ENCODE results near the gene KBTBD6. TPM values are rescaled to one million over a fixed set of nuclear protein-coding genes. Genes with fewer than 3 reads are reported as not detected.
A peak's percentile ranks its signal among the peaks of the same experiment; 100 is the strongest.
"Not testable (repeated sequence)": the region's sequence is repeated elsewhere in the genome, so short reads cannot be mapped to it uniquely, and the experiment has no call there.

The KBTBD6 gene
- total and polyA plus RNA-seq, 2 of the 8 experiments (the other 6 are each of a cell fraction or from before 2014, with no cell fraction given), result 4.5 to 11.3 TPM

DNA sequence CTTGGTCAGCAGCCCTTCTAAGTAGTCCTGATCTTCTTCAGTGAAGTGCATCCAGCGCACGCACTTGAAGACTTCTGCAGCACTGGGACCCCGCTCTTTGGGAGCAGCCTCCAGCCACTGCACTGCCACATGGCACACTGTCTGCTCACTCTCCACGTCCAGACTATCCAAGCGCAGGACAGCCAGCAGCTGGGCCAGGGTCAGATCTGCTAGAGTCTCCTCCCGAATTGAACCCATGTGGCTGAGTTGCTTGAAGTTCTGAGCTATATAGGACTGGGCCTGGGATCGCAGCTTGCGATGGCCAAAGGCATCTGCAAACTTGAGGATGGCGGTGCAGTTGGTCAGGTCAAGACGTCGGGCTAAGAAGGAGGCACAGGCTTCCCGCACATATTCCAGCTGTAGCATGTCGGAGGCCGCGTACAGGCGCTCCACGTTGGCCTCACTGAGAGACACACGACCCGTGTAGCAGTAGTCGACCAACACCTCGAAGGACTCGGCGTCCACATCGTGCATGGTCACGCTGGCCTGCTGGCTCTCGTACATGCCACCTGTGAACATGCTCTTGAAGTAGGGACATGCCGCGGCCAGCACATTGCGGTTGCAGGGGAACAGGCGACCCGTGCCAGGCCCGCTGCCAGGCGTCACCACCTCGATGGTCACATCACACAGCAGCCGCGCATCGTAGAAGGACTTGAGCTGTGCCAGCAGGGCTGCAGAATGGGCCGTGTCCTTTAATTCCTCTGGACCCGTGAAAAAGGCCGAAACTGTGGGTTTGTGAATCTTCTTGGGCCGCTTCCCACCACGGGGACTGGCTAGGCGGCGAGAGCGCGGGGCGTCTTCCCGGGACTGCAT lies 716 bp downstream of the KBTBD6 start:
- not testable (repeated sequence) for H3K14ac ChIP-seq (ENCODE audit: insufficient read length); H4K91ac ChIP-seq (replicated peaks; ENCODE audit: insufficient read length, low read length); H3K79me1 ChIP-seq (ENCODE audit: low read depth, low read length); H3K36me3 ChIP-seq (ENCODE audit: control insufficient read depth in 2 of 4, insufficient read depth in 4 of 4, low read length in 3 of 4); H2BK12ac ChIP-seq (ENCODE audit: low read depth, low read length); DNase-seq (ENCODE audit: low read depth in 1 of 2, low spot score in 2 of 2); H2BK20ac ChIP-seq (ENCODE audit: low read length); H3K27me3 ChIP-seq (replicated peaks in 1 of 4; ENCODE audit: control insufficient read depth in 3 of 4, extremely low read depth in 1 of 4, insufficient read depth in 3 of 4, low read length in 3 of 4); H3K23me2 ChIP-seq (ENCODE audit: low read depth, low read length); H2AK5ac ChIP-seq (ENCODE audit: low read depth, low read length); H2BK5ac ChIP-seq (ENCODE audit: low read depth, low read length); H3K4ac ChIP-seq (replicated peaks; ENCODE audit: insufficient read length, low read depth, low read length); H3K56ac ChIP-seq (replicated peaks; ENCODE audit: insufficient read length, low read depth, low read length); H3K9me3 ChIP-seq (ENCODE audit: insufficient read depth in 2 of 2, low read depth in 1 of 2, low read length in 1 of 2); FAIRE-seq; H2BK15ac ChIP-seq (ENCODE audit: low read length); H2BK120ac ChIP-seq (replicated peaks; ENCODE audit: low read depth, low read length); H4K5ac ChIP-seq (ENCODE audit: insufficient read length, low read depth, low read length); H4K20me1 ChIP-seq (replicated peaks in 1 of 2; ENCODE audit: control insufficient read depth in 1 of 2, insufficient read depth in 2 of 2, low read length in 2 of 2); H3K23ac ChIP-seq (ENCODE audit: insufficient read length)
- peak overlapping the region; percentile 77 to 90 for H3K4me2 ChIP-seq (ENCODE audit: insufficient read depth in 1 of 2, low read depth in 2 of 2, low read length in 2 of 2)
- peak overlapping the region; percentile 41; the same call in 1 of the 2 replicates for H3K18ac ChIP-seq (ENCODE audit: extremely low read depth, low read length)
- WGBS, 2 experiments (ENCODE audit: extremely low coverage in 1 of 2, insufficient coverage in 1 of 2, insufficient read length in 1 of 2, insufficient replicate concordance in 2 of 2, low coverage in 1 of 2, low lambda C conversion rate in 2 of 2, missing lambda C conversion rate in 1 of 2), result 44% methylated on average over 46 of the region's 48 CpGs; no CpG with 5 or more reads in 1 of the 2 experiments
- peaks cover 4 to 39% of the 10 kb centered on the region in 2 experiments; a peak in 3 of 4 replicates for H3K79me2 ChIP-seq (ENCODE audit: control insufficient read depth in 1 of 2, insufficient read depth in 2 of 2, low read length in 2 of 2)
- peak overlapping the region; percentile 69 to 87 (median 79) for H3K4me3 ChIP-seq (ENCODE audit: extremely low read depth in 1 of 4, insufficient read depth in 2 of 4, low read depth in 3 of 4, low read length in 4 of 4)
- ChIA-PET CTCF (ENCODE audit: partially characterized antibody) (interaction anchor here (0.9 to 1.8 kb wide), 4 partner anchors 10 to 65 kb away, joined by 3 to 5 read pairs (median 4); no protein-coding TSS in a partner anchor), POLR2A (ENCODE audit: partially characterized antibody) (interaction anchor here (1.0 to 1.3 kb wide), 4 partner anchors 27 to 62 kb away, joined by 3 to 5 read pairs (median 3); no protein-coding TSS in a partner anchor)
- H4K8ac ChIP-seq (ENCODE audit: extremely low read depth, insufficient read depth, low read length), result peak overlapping the region; percentile 83; the same call in 1 of the 2 replicates
- peak overlapping the region; percentile 35 to 90 (median 75) for H3K9ac ChIP-seq (replicated peaks in 1 of 4; ENCODE audit: extremely low read depth in 1 of 4, low read depth in 3 of 4, low read length in 3 of 4)
- H3K4me1 ChIP-seq (replicated peaks in 1 of 4; ENCODE audit: control insufficient read depth in 3 of 4, insufficient read depth in 4 of 4, low read length in 3 of 4), result peaks cover 3 to 11% (median 8%) of the 10 kb centered on the region in 4 experiments; a peak in 5 of 7 replicates
- 0 out of 2 replicates have a peak overlapping the region, but pooled peaks have one; percentile 91 for H2AFZ ChIP-seq (ENCODE audit: low read length)
- TF ChIP-seq, protein P1, sequence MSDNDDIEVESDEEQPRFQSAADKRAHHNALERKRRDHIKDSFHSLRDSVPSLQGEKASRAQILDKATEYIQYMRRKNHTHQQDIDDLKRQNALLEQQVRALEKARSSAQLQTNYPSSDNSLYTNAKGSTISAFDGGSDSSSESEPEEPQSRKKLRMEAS (IDR thresholded peaks at IDR 0.05), result peak; percentile 26; the same call in 1 of the 2 replicates
- TF ChIP-seq, protein P2, sequence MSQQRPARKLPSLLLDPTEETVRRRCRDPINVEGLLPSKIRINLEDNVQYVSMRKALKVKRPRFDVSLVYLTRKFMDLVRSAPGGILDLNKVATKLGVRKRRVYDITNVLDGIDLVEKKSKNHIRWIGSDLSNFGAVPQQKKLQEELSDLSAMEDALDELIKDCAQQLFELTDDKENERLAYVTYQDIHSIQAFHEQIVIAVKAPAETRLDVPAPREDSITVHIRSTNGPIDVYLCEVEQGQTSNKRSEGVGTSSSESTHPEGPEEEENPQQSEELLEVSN (IDR thresholded peaks at IDR 0.05), result peak; percentile 70
- H3K27ac ChIP-seq (ENCODE audit: low read depth, low read length), result peak overlapping the region; percentile 11; the same call in 1 of the 2 replicates

Data from H1 (cell line).